ENCODE results near the gene DACH1. TPM values are rescaled to one million over a fixed set of nuclear protein-coding genes. Genes with fewer than 3 reads are reported as not detected.

DACH1 gene
- polyA plus RNA-seq, 1 donor: 8.1 TPM

- no peak for DNase-seq (ENCODE audit: low read depth)
Observed at GRCh38 chr13:71774863-71775262, 92.1 kb downstream of the DACH1 start.

GRCh38 chr13:71773531-71773930, 93.5 kb downstream of the DACH1 start:
- DNase-seq (ENCODE audit: low read depth): no peak

GRCh38 chr13:71772361-71772760, 94.6 kb downstream of the DACH1 start:
- DNase-seq (ENCODE audit: low read depth): no peak

- no peak for DNase-seq (ENCODE audit: low read depth)
Observed at GRCh38 chr13:71771144-71771543, 95.9 kb downstream of the DACH1 start.

DNA sequence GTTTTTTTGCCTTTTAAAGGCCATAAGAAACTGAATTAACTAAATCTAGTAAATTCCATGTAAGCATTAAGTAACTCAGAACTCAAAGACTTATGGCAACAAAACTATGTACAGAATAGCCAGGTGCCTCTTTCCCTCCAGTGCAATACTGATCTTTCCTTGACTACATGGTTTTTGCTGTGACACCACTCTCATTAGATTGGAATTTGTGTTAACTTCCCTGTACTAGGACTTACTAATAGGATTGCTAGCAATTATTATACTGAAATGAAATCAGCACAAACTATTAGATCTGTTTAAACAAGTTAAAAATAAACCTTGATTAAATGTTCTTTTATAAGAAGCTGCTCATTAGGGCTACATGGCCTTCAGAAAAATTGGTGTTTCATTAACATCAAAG, 96.3 kb downstream of the DACH1 start:
- DNase-seq (ENCODE audit: low read depth): no peak

DNA sequence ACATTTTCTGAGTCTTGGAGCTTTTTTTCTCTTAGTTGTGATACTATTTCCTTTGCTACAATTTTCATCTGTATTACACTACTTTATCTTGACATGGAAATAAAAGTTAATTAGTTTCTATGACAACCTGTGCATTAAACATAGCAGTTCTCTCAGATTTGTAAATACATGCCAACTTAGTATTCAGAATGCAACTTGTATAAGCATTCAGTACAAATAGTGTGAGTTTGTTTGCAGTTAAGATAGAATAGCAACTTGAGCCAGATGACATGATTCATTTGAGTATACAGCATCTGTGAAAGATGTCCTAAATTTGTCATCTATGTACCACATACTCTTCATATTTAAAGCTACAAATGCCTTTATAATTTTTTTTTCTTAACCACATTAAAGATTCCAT, 98.1 kb downstream of the DACH1 start:
- no peak for DNase-seq (ENCODE audit: low read depth)

DNA sequence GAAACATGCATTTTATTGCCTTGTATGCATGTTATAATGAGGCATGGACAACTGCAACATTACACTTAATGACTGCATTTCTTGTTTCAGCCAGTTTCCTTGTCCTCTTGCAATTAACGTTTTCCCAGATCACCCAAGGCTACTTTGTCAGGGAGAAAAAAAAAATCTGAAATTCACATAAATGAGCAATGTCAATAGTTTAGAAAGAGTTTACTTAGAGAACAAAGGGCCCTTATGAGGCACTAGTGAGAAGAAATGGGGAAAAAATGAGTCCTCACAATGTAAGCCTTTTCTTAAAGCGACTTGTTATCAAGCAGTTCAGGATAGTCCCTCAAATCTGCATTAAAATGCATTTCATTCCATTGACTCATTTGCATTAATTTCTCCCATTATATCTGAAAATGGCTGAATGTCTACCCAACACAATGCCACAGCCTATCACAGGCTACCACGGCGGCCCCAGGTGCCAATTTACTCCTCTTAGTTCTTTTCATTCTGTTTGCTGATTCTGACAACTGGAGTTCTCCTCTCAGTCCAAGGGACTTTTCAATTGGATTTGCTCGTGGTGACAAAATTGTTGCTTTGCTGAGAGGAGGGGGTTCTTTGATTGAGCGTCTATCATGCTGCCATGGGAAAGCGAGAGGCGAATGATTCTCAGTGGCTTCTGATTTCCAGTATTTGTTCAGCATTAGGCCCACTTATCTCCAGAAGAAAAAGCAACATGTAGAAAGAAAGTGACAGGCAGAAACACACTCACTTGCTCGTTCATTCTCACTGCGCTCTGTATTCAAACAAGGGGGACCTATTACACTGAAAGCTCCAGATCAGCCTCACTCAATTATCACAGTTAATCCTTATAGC, 107.1 kb downstream of the DACH1 start:
- DNase-seq (ENCODE audit: low read depth): no peak

DNA sequence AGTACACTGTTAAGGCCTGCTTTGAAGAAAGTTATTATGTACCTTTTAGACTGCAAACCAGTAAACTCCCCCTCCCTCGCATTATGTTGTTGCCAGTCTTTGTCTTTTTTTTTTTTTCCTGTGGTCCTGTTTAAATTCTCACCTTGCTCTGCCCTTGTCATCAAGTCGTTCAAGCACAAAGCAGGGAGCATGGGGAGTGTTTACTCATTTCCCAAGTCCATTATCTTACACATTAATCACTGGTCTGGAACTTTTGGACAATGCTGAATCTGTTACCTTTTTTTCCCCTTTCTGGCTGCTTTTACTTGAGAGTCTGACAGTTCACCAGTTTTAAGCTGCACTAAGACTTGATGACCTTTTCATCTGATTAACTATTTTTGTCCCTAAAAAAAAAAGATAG, 108.2 kb downstream of the DACH1 start:
- DNase-seq (ENCODE audit: low read depth): no peak

DNA sequence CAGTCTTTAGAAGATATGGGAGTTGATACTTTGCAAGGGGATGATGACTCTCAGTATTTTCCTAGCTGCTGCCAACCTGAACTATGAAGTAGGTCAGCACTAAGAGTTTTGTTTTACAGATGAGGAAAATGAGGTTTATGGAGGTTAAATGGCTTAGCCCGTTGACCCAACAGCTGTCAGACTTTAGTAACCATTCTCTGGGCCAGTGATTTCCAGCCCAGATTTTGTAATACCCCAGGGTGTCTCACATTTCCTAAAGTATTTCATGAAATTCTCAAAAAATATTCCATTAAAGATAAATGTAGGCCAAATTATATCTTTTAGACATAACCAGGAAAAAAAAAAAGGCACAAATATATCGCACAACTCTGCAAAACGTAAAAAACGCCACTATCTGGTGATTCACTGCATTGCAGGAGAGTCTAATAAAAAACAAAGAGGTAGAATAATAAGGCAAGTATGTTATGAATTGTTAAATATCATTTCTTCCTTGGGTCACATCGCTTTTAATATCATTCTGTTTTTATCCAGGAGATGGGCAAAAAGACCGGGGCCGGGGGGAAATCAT, 112.5 kb downstream of the DACH1 start:
- no peak for DNase-seq (ENCODE audit: low read depth)

DNA sequence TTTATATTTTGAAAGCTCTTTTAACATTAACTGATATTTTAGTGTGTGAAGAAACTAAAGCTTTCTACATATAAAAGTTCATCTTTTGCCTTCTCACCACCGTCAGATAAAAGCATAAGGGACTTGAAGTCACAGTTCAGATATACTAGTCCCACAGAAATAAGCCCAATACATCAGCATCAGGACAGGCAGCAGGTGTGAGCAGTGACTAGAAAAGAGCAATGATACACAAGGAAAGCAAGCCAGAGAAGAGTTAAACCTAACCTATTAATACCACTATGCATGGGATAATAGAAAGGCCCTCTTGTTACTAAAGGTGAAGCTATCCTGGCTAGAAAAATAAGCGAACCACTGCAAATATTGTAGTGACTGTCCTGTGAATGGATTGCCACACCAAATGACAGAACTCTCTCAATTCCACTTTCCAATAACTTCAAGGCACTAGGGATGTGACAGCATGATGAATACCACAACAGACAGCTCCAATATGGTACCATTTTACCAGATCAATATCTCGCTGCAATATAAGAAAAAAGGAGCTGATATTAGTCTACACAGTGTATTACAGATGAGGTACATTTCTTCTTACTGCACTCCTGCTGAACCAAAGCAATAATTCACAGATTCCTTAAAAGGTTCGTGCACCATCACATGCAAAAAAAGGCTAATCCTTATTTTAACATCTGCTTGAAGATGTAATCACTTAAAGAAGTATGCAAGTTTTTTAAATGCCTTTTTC, 114.1 kb downstream of the DACH1 start:
- no peak for DNase-seq (ENCODE audit: low read depth)

DNA sequence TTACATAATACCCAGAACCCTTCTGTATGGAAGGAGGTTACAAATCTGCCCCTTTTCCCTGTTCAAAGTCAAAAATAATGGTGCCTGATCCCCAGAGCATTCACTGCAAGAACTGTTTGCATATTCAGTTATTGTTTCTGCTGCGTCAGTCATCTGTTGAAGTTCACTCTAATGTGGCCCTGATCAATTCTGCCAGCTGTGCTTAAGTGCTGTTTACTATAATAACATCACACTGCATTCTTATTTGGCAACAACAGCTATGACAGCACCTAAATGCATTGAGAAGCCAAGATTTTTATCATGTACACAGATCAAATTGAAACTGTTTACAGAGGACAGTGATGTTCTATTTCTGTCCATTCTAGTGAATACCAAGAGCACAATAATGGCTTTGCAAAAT, 115.9 kb downstream of the DACH1 start:
- no peak for DNase-seq (ENCODE audit: low read depth)

DNA sequence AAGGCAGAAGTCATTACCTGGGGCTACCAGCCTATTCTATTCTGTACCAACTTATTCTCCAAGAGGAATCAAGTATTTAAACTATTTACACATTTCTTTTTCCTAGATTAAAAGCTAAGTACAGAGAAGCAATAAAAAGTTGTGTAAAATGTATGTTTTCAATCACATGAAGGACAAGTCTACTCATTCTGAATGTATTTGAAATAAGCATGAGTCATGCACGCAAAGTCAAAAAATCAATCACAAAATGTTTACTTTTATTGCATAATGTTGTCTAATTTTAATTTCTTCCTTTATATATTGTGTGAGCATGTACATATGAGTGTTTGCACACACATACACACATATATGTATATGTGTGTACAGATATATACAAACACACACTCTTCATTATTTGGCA, 136.7 kb downstream of the DACH1 start:
- no peak for DNase-seq (ENCODE audit: low read depth)

DNA sequence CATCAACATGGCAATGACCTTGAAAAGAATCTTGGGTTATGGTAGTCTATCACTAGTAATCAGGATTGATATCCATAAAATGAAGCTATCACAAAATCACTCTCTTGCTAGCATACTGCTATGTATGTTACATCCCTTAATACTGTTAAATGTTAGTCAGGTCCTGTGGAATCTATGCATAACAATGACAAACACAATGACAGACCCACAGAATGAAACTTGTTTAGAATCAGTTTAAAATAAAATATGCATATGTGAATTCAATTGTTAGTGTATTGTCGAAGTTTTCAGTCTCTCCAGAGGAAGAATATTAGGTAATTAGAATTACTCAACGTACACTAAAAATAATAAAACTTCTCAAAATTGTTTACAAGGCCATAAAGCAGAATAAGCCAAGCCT, 137.6 kb downstream of the DACH1 start:
- DNase-seq (ENCODE audit: low read depth): no peak

- no peak for DNase-seq (ENCODE audit: low read depth)
Observed at GRCh38 chr13:71727662-71728061, 139.3 kb downstream of the DACH1 start.

GRCh38 chr13:71727042-71727441, 140.0 kb downstream of the DACH1 start:
- DNase-seq (ENCODE audit: low read depth): no peak

GRCh38 chr13:71722206-71722605, 144.8 kb downstream of the DACH1 start:
- DNase-seq (ENCODE audit: low read depth): no peak

GRCh38 chr13:71721104-71721503, 145.9 kb downstream of the DACH1 start:
- no peak for DNase-seq (ENCODE audit: low read depth)

- DNase-seq (ENCODE audit: low read depth): no peak
Observed at GRCh38 chr13:71718931-71719330, 148.1 kb downstream of the DACH1 start.

- no peak for DNase-seq (ENCODE audit: low read depth)
Observed at GRCh38 chr13:71714802-71715375, 152.1 kb downstream of the DACH1 start.

DNA sequence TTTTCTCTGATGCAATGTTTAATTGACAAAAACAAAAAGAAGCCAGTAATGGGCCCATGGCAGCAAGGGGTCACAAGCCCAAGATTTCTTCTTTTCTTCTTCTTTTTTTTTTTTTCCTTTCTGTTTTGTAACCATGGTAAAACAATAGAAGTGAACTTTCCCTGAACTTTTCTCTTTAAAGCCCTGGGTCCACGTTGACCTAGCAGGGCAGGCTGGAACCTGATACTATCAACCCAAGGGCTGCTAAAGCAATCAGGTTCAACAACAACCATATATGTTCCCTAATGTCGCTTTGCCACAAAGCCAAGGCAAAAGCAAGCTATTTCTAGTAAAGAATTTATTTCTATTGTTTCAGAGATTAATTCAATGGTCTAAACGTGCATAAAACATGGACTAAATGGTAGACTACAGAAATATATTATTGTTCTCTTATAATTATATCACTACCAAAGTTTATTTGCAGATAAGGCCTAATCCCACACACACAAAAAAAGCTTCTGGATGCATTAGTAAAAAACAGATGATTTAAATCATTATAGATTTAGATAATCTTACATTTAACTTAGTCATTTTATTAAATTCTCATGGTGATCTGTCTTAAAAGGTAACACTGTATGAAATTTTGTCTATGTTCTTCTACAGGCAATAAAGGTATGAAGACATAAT, 153.9 kb downstream of the DACH1 start:
- DNase-seq (ENCODE audit: low read depth): peak; percentile 5

GRCh38 chr13:71704656-71705055, 162.3 kb downstream of the DACH1 start:
- DNase-seq (ENCODE audit: low read depth): no peak

GRCh38 chr13:71703138-71703537, 163.9 kb downstream of the DACH1 start:
- no peak for DNase-seq (ENCODE audit: low read depth)

Data from forelimb muscle (tissue), 1 donor.